Measurements from ENCODE around the gene MFSD6.

DNA sequence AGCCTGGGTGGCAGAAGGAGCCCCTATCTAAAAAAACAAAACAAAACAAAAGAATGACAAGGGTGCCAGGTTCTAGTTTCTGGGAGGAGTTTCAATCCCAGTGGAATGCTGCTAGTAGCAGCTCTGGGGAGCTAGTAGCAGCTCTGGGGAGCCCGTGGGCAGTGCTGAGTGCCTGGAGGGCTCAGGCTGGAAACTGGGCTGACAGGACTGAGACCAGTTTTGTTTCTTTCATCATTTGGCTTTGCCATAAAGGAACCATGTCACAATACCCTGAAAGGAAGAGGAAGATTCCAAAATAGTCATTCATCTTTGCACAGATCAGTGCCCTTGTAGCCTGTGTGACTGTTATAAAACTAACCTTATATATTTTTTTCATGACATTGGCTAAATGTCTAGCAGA is 10.6 kb downstream of the MFSD6 start:
- TF ChIP-seq, protein P1, sequence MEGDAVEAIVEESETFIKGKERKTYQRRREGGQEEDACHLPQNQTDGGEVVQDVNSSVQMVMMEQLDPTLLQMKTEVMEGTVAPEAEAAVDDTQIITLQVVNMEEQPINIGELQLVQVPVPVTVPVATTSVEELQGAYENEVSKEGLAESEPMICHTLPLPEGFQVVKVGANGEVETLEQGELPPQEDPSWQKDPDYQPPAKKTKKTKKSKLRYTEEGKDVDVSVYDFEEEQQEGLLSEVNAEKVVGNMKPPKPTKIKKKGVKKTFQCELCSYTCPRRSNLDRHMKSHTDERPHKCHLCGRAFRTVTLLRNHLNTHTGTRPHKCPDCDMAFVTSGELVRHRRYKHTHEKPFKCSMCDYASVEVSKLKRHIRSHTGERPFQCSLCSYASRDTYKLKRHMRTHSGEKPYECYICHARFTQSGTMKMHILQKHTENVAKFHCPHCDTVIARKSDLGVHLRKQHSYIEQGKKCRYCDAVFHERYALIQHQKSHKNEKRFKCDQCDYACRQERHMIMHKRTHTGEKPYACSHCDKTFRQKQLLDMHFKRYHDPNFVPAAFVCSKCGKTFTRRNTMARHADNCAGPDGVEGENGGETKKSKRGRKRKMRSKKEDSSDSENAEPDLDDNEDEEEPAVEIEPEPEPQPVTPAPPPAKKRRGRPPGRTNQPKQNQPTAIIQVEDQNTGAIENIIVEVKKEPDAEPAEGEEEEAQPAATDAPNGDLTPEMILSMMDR (IDR thresholded peaks at IDR 0.05) = no peak
- no peak for TF ChIP-seq POLR2A (IDR thresholded peaks at IDR 0.05)

Data from thyroid gland (tissue), 4 donors.